Omental fat pad (tissue), 4 donors: ENCODE results near the gene PML. TPM values are rescaled to one million over a fixed set of nuclear protein-coding genes. Genes with fewer than 3 reads are reported as not detected.

Experiments
- ATAC-seq: fragments of 150-250 bp; one replicate; pipeline ENCODE4 v1.9.1; 2016; ENCODE audit warnings: mild to moderate bottlenecking, moderate library complexity; ENCODE audit not compliant: low FRiP score
- DNase-seq: peaks from one replicate; pipeline ENCODE4 v3.0.0-alpha.2; 2019; ENCODE audit warnings: low spot score
- CTCF ChIP-seq, 3 donors: fragments of 450-650 bp; IDR thresholded peaks; one replicate each; pipeline ENCODE4 v1.5.1; 2016 to 2017; ENCODE audit warnings: antibody characterized with exemption in 3 of 3, mild to moderate bottlenecking in 3 of 3, moderate library complexity in 2 of 3
- total RNA-seq, 4 donors: library from RNA; depleted of rRNA; stranded (reverse); fragments of >200 nt; gene quantifications; one replicate each; pipeline ENCODE4 v1.1.0, GENCODE V29; 2016

PML gene
- total RNA-seq, 4 donors from 2014 or later = 39.3 to 172 (median 86.5) TPM

GRCh38 chr15:74010929-74011540, 16.5 kb downstream of the PML start:
- no peak for DNase-seq
- no peak for TF ChIP-seq CTCF (IDR thresholded peaks at IDR 0.05)
- ATAC-seq = peak; percentile 27

GRCh38 chr15:74011610-74012009, 17.1 kb downstream of the PML start:
- no peak for TF ChIP-seq CTCF (IDR thresholded peaks at IDR 0.05)
- DNase-seq = no peak
- peak; percentile 48 for ATAC-seq

GRCh38 chr15:74013374-74013894, 18.9 kb downstream of the PML start:
- ATAC-seq (no peak), DNase-seq (no peak)
- no peak for TF ChIP-seq CTCF (IDR thresholded peaks at IDR 0.05)

GRCh38 chr15:74019734-74020133, 25.2 kb downstream of the PML start:
- TF ChIP-seq CTCF (IDR thresholded peaks at IDR 0.05) = no peak
- DNase-seq (no peak), ATAC-seq (no peak)

GRCh38 chr15:74022706-74023470, 28.4 kb downstream of the PML start:
- TF ChIP-seq CTCF (IDR thresholded peaks at IDR 0.05) = no peak
- DNase-seq (no peak), ATAC-seq (no peak)

GRCh38 chr15:74024687-74025086, 30.2 kb downstream of the PML start:
- TF ChIP-seq CTCF (IDR thresholded peaks at IDR 0.05) = no peak
- no peak for ATAC-seq
- no peak for DNase-seq

GRCh38 chr15:74025436-74025835, 30.9 kb downstream of the PML start:
- DNase-seq (no peak), ATAC-seq (no peak)
- TF ChIP-seq CTCF (IDR thresholded peaks at IDR 0.05) = no peak
